ENCODE results near the gene SLC7A8. TPM values are rescaled to one million over a fixed set of nuclear protein-coding genes. Genes with fewer than 3 reads are reported as not detected.
"Not testable (repeated sequence)": the region's sequence is repeated elsewhere in the genome, so short reads cannot be mapped to it uniquely, and the experiment has no call there.

SLC7A8 gene
- total and polyA plus RNA-seq, 9 donors: 45.9 to 161 (median 95.4) TPM

DNA sequence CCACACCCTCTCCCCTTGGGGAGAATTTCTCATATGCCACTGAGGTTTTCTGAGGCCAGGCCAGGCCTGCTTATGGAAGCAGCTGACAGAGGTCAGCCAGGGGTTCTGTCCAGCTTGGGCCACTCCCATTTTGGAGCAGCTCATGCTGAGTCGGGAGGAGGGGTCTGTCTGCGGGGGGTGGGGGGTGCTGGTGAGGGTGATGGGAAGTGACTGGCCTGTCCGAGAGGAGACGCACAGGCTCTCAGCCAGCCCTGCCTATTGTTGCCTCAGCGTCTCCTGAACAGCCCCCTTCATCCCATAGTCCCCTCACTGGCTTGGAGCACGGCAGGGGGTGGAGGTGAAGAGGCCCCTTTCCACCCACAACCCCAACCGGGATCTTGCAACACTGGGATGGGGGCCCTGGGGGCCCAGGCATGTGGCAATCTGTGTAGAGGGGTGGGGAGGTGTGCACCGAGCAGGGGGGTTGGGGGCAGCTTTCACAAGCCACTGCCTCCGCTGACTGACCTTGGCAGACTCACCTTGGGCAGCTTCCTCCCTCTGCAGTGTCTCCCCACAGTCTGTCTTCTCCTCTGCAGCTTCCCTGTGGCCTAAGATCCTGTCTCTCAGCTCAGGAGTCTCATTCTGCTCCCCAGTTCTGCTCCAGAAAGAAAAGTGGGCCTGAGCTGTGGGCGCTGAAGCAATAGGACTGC is 69.9 kb downstream of the SLC7A8 start:
- Histone ChIP-seq H3K4me1 (ENCODE audit: insufficient read depth) (no peaks in the 10 kb centered on the region), H3K4me3 (no peak overlapping the region), H3K27ac (no peak overlapping the region), H3K36me3 (no peaks in the 10 kb centered on the region), H3K9me3 (no peaks in the 10 kb centered on the region), H3K27me3 (no peaks in the 10 kb centered on the region)
- DNase-seq: no peak
- intact Hi-C loops (cut with DNase I): no loop called here
- WGBS, 3 donors: 39 to 41% (median 41%) methylated on average over 8 to 10 of the region's 10 CpGs
- TF ChIP-seq EP300 (IDR thresholded peaks at IDR 0.05) (no peak), POLR2A (IDR thresholded peaks at IDR 0.05) (no peak)
- TF ChIP-seq, protein P1, sequence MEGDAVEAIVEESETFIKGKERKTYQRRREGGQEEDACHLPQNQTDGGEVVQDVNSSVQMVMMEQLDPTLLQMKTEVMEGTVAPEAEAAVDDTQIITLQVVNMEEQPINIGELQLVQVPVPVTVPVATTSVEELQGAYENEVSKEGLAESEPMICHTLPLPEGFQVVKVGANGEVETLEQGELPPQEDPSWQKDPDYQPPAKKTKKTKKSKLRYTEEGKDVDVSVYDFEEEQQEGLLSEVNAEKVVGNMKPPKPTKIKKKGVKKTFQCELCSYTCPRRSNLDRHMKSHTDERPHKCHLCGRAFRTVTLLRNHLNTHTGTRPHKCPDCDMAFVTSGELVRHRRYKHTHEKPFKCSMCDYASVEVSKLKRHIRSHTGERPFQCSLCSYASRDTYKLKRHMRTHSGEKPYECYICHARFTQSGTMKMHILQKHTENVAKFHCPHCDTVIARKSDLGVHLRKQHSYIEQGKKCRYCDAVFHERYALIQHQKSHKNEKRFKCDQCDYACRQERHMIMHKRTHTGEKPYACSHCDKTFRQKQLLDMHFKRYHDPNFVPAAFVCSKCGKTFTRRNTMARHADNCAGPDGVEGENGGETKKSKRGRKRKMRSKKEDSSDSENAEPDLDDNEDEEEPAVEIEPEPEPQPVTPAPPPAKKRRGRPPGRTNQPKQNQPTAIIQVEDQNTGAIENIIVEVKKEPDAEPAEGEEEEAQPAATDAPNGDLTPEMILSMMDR (IDR thresholded peaks at IDR 0.05): no peak

DNA sequence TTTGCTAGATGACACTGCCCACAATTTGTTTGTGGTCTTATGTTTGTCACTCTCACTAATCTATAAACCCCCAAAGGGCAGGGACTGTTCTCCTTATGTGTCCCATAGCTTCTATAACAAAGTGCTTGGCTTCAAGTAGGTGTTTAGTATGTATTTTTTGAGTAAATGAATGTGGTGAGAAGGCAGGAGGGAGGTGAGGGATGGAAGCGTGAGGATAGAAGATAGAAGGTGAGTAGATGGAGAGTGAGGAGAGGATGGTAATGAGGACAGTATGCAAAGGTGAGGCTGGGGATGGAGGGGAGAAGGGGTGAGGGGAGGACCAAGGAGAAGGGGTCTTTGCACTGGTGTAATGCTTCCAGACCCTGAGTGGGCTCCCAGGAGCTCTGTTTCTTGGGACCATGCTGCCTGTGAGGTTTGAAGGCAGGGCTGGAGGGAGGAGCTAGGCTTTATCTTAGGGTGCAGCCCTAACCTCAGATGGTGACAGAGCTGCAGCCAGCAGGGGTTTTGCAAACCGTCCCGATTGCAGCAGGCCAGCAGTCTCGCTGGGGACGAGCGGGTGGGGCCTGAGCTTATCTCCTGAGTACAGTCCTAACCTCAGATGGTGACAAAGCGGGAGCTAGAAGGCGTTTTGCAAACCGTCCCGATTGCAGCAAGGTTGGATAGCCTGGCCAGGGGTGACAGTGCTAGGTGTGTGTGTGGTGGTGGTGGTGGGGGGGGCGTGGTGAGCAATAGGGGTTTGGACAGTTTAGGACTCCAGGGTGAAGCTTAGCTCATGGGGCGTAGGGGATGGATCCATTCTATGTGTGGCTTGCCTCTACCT is 70.9 kb downstream of the SLC7A8 start:
- H3K9me3 ChIP-seq: no peaks in the 10 kb centered on the region
- H3K27ac ChIP-seq: no peak overlapping the region
- no peaks in the 10 kb centered on the region for H3K4me1 ChIP-seq (ENCODE audit: insufficient read depth)
- H3K4me3 ChIP-seq: no peak overlapping the region
- 61 to 63% (median 61%) methylated on average over 12 of the region's 12 CpGs for WGBS, 3 donors
- no peak for DNase-seq
- no peaks in the 10 kb centered on the region for H3K27me3 ChIP-seq
- TF ChIP-seq, protein P1 (IDR thresholded peaks at IDR 0.05): no peak
- TF ChIP-seq POLR2A (IDR thresholded peaks at IDR 0.05): no peak
- TF ChIP-seq EP300 (IDR thresholded peaks at IDR 0.05): no peak
- intact Hi-C loops (cut with DNase I): no loop called here
- no peaks in the 10 kb centered on the region for H3K36me3 ChIP-seq

DNA sequence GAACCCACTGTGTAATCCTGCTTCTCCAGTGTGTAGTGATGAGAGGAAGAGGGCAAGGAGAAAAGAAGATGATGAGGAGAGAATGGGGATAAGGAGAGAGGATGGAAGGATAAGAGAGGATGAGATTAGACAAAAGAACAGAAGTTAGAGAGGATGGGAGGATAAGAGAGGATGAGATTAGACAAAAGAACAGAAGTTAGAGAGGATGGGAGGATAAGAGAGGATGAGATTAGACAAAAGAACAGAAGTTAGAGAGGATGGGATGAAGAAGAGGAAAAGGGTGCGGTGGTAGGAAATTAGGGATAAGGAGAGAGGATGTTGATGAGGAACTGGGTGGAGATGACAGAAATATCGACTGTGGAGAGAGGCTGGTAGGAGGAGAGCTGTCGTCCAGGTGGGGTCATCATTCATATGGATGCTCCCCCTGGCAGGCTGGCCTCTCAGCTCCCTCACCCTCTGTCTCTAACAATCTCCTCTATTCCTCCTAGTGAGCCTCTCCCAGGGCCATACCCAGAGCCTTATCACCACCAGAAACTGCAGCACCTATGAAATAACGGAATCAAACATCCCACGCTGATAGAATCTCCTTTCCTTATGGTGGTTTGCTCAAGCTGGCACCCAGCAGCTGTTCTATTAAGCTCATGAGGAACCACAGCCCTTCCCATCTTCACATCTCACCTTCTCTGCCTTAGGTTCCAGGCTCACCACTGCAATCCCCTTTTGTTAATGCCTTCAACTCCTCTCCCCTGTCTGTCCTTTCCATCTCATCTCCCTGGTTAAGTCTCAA is 72.7 kb downstream of the SLC7A8 start:
- Histone ChIP-seq H3K27ac (no peak overlapping the region), H3K4me1 (ENCODE audit: insufficient read depth) (no peaks in the 10 kb centered on the region), H3K27me3 (no peaks in the 10 kb centered on the region), H3K36me3 (no peaks in the 10 kb centered on the region), H3K4me3 (no peak overlapping the region), H3K9me3 (no peaks in the 10 kb centered on the region)
- 39 to 51% (median 48%) methylated on average over 5 of the region's 5 CpGs for WGBS, 3 donors
- TF ChIP-seq POLR2A (IDR thresholded peaks at IDR 0.05) (no peak), EP300 (IDR thresholded peaks at IDR 0.05) (no peak)
- TF ChIP-seq, protein P1 (IDR thresholded peaks at IDR 0.05): no peak
- no peak for DNase-seq
- intact Hi-C loops (cut with DNase I): no loop called here

DNA sequence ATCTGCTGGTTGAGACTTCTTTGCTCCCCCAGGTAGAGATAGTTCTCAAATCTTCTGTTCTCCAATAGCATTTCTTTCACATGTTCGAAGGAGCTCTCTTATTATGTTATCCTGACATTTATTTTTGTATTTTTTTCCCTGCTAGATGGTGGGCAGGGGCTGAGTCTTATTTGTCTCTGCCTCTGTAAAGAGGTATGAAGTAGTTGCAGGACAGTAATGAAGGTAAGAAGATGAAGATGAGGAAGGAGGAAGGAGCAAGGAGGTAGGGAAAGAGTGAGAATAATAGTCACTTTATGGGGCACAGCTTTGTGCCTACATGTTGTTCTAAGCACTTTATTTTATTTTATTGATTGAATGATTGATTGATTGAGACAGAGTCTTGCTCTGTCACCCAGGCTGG is 73.7 kb downstream of the SLC7A8 start:
- no peaks in the 10 kb centered on the region for H3K4me1 ChIP-seq (ENCODE audit: insufficient read depth)
- 74 to 86% (median 82%) methylated on average over 1 of the region's 1 CpG for WGBS, 3 donors
- DNase-seq: no peak
- no peak overlapping the region for H3K27ac ChIP-seq
- no peaks in the 10 kb centered on the region for H3K27me3 ChIP-seq
- TF ChIP-seq EP300 (IDR thresholded peaks at IDR 0.05): no peak
- TF ChIP-seq, protein P1 (IDR thresholded peaks at IDR 0.05): no peak
- H3K9me3 ChIP-seq: no peaks in the 10 kb centered on the region
- H3K36me3 ChIP-seq: no peaks in the 10 kb centered on the region
- intact Hi-C loops (cut with DNase I): no loop called here
- no peak overlapping the region for H3K4me3 ChIP-seq

DNA sequence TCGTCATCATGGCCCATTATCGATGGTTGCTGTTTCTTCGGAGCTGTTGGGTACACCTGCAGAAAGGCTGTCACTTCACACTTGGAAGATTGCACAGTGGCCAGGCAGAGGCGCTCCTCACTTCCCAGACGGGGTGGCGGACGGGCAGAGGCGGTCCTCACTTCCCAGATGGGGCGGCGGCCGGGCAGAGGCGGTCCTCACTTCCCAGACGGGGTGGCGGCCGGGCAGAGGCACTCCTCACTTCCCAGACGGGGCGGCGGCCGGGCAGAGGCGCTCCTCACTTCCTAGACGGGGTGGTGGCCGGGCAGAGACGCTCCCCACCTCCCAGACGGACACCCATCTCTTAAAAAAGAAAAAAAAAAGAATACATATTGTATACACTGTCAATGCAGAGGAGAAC is 75.3 kb downstream of the SLC7A8 start:
- intact Hi-C loops (cut with DNase I); H3K4me1 ChIP-seq (ENCODE audit: insufficient read depth); H3K27me3 ChIP-seq; H3K4me3 ChIP-seq; H3K36me3 ChIP-seq; DNase-seq; H3K27ac ChIP-seq; H3K9me3 ChIP-seq: not testable (repeated sequence)
- 89 to 92% (median 92%) methylated on average over 24 of the region's 24 CpGs for WGBS, 3 donors

DNA sequence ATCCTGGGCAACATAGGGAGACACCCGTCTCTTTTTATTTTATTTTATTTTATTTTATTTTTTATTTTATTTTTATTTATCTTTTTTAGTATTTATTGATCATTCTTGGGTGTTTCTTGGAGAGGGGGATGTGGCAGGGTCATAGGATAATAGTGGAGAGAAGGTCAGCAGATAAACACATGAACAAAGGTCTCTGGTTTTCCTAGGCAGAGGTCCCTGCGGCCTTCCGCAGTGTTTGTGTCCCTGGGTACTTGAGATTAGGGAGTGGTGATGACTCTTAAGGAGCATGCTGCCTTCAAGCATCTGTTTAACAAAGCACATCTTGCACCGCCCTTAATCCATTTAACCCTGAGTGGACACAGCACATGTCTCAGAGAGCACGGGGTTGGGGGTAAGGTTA is 75.8 kb downstream of the SLC7A8 start:
- WGBS, 3 donors: 74 to 77% (median 75%) methylated on average over 1 to 5 of the region's 5 CpGs
- intact Hi-C loops (cut with DNase I); H3K27me3 ChIP-seq; H3K36me3 ChIP-seq; H3K27ac ChIP-seq; DNase-seq; H3K9me3 ChIP-seq; H3K4me1 ChIP-seq (ENCODE audit: insufficient read depth); H3K4me3 ChIP-seq: not testable (repeated sequence)
